Measurements from ENCODE around the gene ZIC2. TPM values are rescaled to one million over a fixed set of nuclear protein-coding genes. Genes with fewer than 3 reads are reported as not detected.
A peak's percentile ranks its signal among the peaks of the same experiment; 100 is the strongest.
"Not testable (repeated sequence)": the region's sequence is repeated elsewhere in the genome, so short reads cannot be mapped to it uniquely, and the experiment has no call there.

ZIC2 gene
- total RNA-seq, 3 donors from 2014 or later: 0.09 to 0.31 TPM; not detected in 1

- intact Hi-C loops (cut with DNase I, micrococcal nuclease): no loop called here
These were observed 31.7 kb upstream of the ZIC2 start for GRCh38 chr13:99949679-99950413.

GRCh38 chr13:99951666-99952065 lies 29.9 kb upstream of the ZIC2 start:
- H3K9me3 ChIP-seq; H3K36me3 ChIP-seq (ENCODE audit: low read depth); H3K4me3 ChIP-seq; ATAC-seq; DNase-seq; intact Hi-C loops (cut with DNase I, micrococcal nuclease): not testable (repeated sequence)
- H3K4me1 ChIP-seq (ENCODE audit: low read depth): peaks cover 16% of the 10 kb centered on the region

More at GRCh38 chr13:99949679-99950413, 31.7 kb upstream of the ZIC2 start:
- peaks cover 3% of the 10 kb centered on the region for H3K4me1 ChIP-seq (ENCODE audit: low read depth)
- TF ChIP-seq CTCF (IDR thresholded peaks at IDR 0.05): no peak
- no peak for DNase-seq
- ATAC-seq: peak; percentile 18
- no peaks in the 10 kb centered on the region for H3K36me3 ChIP-seq (ENCODE audit: low read depth)
- no peaks in the 10 kb centered on the region for H3K9me3 ChIP-seq
- H3K4me3 ChIP-seq: no peak overlapping the region

- H3K9me3 ChIP-seq: no peaks in the 10 kb centered on the region
- DNase-seq: no peak
- H3K4me3 ChIP-seq: no peak overlapping the region
- ATAC-seq: no peak
- H3K4me1 ChIP-seq (ENCODE audit: low read depth): peaks cover 25% of the 10 kb centered on the region
- no peak for TF ChIP-seq CTCF (IDR thresholded peaks at IDR 0.05)
- H3K36me3 ChIP-seq (ENCODE audit: low read depth): no peaks in the 10 kb centered on the region
- intact Hi-C loops (cut with DNase I, micrococcal nuclease): no loop called here
These were observed 28.3 kb upstream of the ZIC2 start for GRCh38 chr13:99953138-99953755.

- Histone ChIP-seq H3K9me3 (no peaks in the 10 kb centered on the region), H3K36me3 (ENCODE audit: low read depth) (no peaks in the 10 kb centered on the region), H3K4me3 (no peak overlapping the region), H3K4me1 (ENCODE audit: low read depth) (peaks cover 34% of the 10 kb centered on the region)
- no peak for DNase-seq
- intact Hi-C loops (cut with DNase I, micrococcal nuclease): no loop called here
- no peak for ATAC-seq
- TF ChIP-seq CTCF (IDR thresholded peaks at IDR 0.05): no peak
These were observed 26.4 kb upstream of the ZIC2 start for GRCh38 chr13:99955107-99955746.

GRCh38 chr13:99955747-99956472 lies 25.7 kb upstream of the ZIC2 start:
- Histone ChIP-seq H3K36me3 (ENCODE audit: low read depth) (no peaks in the 10 kb centered on the region), H3K9me3 (no peaks in the 10 kb centered on the region), H3K4me1 (ENCODE audit: low read depth) (peaks cover 34% of the 10 kb centered on the region), H3K4me3 (no peak overlapping the region)
- no peak for TF ChIP-seq CTCF (IDR thresholded peaks at IDR 0.05)
- ATAC-seq (peak; percentile 22), DNase-seq (no peak)
- intact Hi-C loops (cut with DNase I, micrococcal nuclease): no loop called here

Data from mucosa of descending colon (tissue), 3 donors.